Neural cell (in vitro differentiated cells): ENCODE results near the gene VSTM2B. TPM values are rescaled to one million over a fixed set of nuclear protein-coding genes. Genes with fewer than 3 reads are reported as not detected.

Experiments
- H2AFZ ChIP-seq: fragments of 200-600, 300-800 bp; sonication (generic), shearing (Covaris generic); 2 replicates; pipeline ENCODE4 v1.6.0; 2014; ENCODE audit warnings: low read depth, mild to moderate bottlenecking, antibody characterized with exemption, low read length, moderate library complexity
- H3F3A ChIP-seq: fragments of 200-600 bp; shearing (Covaris generic); 2 replicates; pipeline ENCODE4 v1.6.1; 2016; ENCODE audit warnings: mild to moderate bottlenecking, moderate library complexity, mixed read lengths, antibody characterized with exemption, low read length; ENCODE audit not compliant: insufficient read depth, poor library complexity, severe bottlenecking
- H3K27ac ChIP-seq: fragments of 200-600, 300-800 bp; sonication (generic), shearing (Covaris generic); 2 replicates; pipeline ENCODE4 v1.5.1; 2014; ENCODE audit warnings: mild to moderate bottlenecking, low read length, moderate library complexity
- H3K27me3 ChIP-seq: fragments of 300-800, 200-600 bp; sonication (generic), shearing (Covaris generic); 2 replicates; pipeline ENCODE4 v1.6.0; 2014; ENCODE audit warnings: mild to moderate bottlenecking, low read depth, low read length, moderate library complexity; ENCODE audit not compliant: insufficient read depth
- H3K36me3 ChIP-seq: fragments of 300-800, 200-600 bp; sonication (generic), shearing (Covaris generic); 2 replicates; pipeline ENCODE4 v1.5.1; 2014; ENCODE audit warnings: mild to moderate bottlenecking, antibody characterized with exemption, low read length, moderate library complexity; ENCODE audit not compliant: insufficient read depth
- H3K4me2 ChIP-seq: fragments of 300-800, 200-600 bp; sonication (generic), shearing (Covaris generic); 2 replicates; pipeline ENCODE4 v1.6.0; 2014; ENCODE audit warnings: mild to moderate bottlenecking, low read length
- H3K4me3 ChIP-seq: fragments of 300-800, 200-600 bp; sonication (generic), shearing (Covaris generic); 2 replicates; pipeline ENCODE4 v1.5.1; 2014; ENCODE audit warnings: mild to moderate bottlenecking, low read length, moderate library complexity
- H3K79me2 ChIP-seq: fragments of 200-600 bp; shearing (Covaris generic); replicated peaks from 2 replicates; pipeline ENCODE4 v1.6.0; 2014; ENCODE audit warnings: mild to moderate bottlenecking, low read length, moderate library complexity; ENCODE audit not compliant: insufficient read depth
- H3K9ac ChIP-seq: fragments of 300-800, 200-600 bp; sonication (generic), shearing (Covaris generic); 2 replicates; pipeline ENCODE4 v1.6.1; 2016; ENCODE audit warnings: mild to moderate bottlenecking, low read length, mixed read lengths
- H3K9me2 ChIP-seq: fragments of 200-600 bp; shearing (Covaris generic); 2 replicates; pipeline ENCODE4 v1.6.1; 2016; ENCODE audit warnings: mild to moderate bottlenecking, low read length, mixed read lengths; ENCODE audit not compliant: insufficient read depth
- H3K9me3 ChIP-seq: fragments of 200-600, 300-800 bp; sonication (generic), shearing (Covaris generic); 2 replicates; pipeline ENCODE4 v1.6.1; 2016; ENCODE audit warnings: mild to moderate bottlenecking, mixed run types, low read length, moderate library complexity, mixed read lengths
- H4K20me1 ChIP-seq: fragments of 200-600 bp; shearing (Covaris generic); 2 replicates; pipeline ENCODE4 v1.6.1; 2016; ENCODE audit warnings: mild to moderate bottlenecking, mixed run types; ENCODE audit not compliant: insufficient read depth
- EP300 ChIP-seq: fragments of 450-650 bp; conservative IDR thresholded peaks from 2 replicates; pipeline ENCODE4 v1.6.1; 2014; ENCODE audit warnings: antibody characterized with exemption, mild to moderate bottlenecking, moderate library complexity; ENCODE audit not compliant: poor library complexity, severe bottlenecking
- EZH2 ChIP-seq: fragments of 200-600, 300-800 bp; shearing (Covaris generic), sonication (generic); IDR thresholded peaks from 2 replicates; pipeline ENCODE4 v1.6.1; 2014; ENCODE audit warnings: antibody characterized with exemption, low read length, borderline replicate concordance, mild to moderate bottlenecking; ENCODE audit not compliant: insufficient read depth, poor library complexity, severe bottlenecking
- MXI1 ChIP-seq: fragments of 450-650 bp; conservative IDR thresholded peaks from 2 replicates; pipeline ENCODE4 v1.6.1; 2014; ENCODE audit warnings: antibody characterized with exemption, mild to moderate bottlenecking; ENCODE audit not compliant: poor library complexity, severe bottlenecking
- POLR2AphosphoS5 ChIP-seq: IDR thresholded peaks from 2 replicates; pipeline ENCODE4 v1.6.1; 2012
- RAD21 ChIP-seq: fragments of 450-650 bp; conservative IDR thresholded peaks from 2 replicates; pipeline ENCODE4 v1.6.1; 2014; ENCODE audit warnings: antibody characterized with exemption, mild to moderate bottlenecking, moderate library complexity
- SMC3 ChIP-seq: fragments of 450-650 bp; conservative IDR thresholded peaks from 2 replicates; pipeline ENCODE4 v1.6.1; 2014; ENCODE audit warnings: antibody characterized with exemption, mild to moderate bottlenecking, moderate library complexity; ENCODE audit not compliant: poor library complexity
- TAF1 ChIP-seq: IDR thresholded peaks from 2 replicates; pipeline ENCODE4 v1.6.1; 2012; ENCODE audit warnings: low read depth
- polyA plus RNA-seq: library from polyadenylated mRNA; depleted of rRNA; stranded (reverse); fragments of >200 nt; gene quantifications from 2 replicates; pipeline ENCODE4 v1.2.3, GENCODE V29; 2014
- TF ChIP-seq, protein P1 (sequence below): fragments of 450-650 bp; IDR thresholded peaks from 2 replicates; pipeline ENCODE4 v1.5.1; 2014; ENCODE audit warnings: antibody characterized with exemption, mild to moderate bottlenecking, moderate library complexity; ENCODE audit not compliant: poor library complexity, severe bottlenecking
- TF ChIP-seq, protein P2 (sequence below): IDR thresholded peaks from 2 replicates; pipeline ENCODE4 v1.6.1; 2012; ENCODE audit warnings: borderline replicate concordance

The VSTM2B gene
- polyA plus RNA-seq, 1 donor from 2014 or later = 24.4 TPM

DNA sequence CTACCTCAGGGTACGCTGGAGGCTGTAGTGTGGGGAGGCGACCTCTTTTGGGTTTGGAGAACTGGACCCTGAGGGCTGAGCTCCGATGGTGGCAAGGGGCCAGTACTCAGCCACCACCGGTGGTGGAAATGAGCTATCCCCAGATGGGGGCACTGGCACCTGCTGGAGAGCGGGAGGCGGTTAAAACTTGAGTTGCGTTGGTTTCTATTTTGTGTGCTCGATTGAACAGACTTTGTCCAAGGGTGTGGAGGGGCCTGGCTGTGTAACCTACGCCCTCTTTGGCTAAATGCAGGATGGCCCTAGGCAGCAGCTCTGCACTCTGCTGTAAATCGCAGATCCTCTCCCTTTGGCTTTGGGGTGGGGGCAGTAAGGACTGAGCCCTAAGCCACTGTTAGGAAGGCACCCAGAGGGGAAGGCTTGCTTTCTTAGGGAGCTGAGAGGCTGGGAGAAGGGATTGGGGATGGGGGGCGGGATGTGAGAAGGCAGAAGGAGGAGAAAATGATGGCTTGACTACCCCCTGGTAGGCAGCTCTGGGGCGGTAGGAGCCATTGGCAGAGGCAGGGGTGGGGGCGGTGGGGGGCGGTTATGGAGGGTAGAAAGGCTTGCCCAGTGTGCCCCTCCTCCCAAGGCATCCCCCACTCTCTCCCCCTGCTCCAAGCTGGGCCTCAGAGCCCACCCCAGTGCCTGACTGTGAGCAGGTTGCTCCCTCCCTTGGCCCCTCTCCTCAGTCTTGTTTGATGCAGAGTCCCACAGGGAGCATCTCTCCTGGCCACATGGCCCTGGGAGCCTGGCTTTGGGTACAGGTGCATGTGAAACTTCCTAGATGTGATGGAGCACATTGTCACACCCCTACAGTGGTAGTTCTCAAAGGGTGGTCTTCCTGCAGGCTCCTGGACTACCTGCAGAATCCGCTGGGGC, 5.0 kb downstream of the VSTM2B start:
- Histone ChIP-seq H3K9me2 (no peaks in the 10 kb centered on the region), H3K27me3 (peaks cover 44% of the 10 kb centered on the region), H2AFZ (no peak overlapping the region), H3K4me2 (no peak overlapping the region), H4K20me1 (no peaks in the 10 kb centered on the region), H3K36me3 (no peaks in the 10 kb centered on the region), H3K9ac (no peak overlapping the region), H3K4me3 (peak overlapping the region; percentile 83), H3F3A (no peaks in the 10 kb centered on the region), H3K9me3 (peaks cover 3% of the 10 kb centered on the region), H3K27ac (no peak overlapping the region), H3K79me2 (no peaks in the 10 kb centered on the region)
- TF ChIP-seq RAD21 = no peak
- no peak for TF ChIP-seq POLR2AphosphoS5
- no peak for TF ChIP-seq SMC3
- TF ChIP-seq EP300 = no peak
- TF ChIP-seq EZH2 = no peak
- TF ChIP-seq, protein P1, sequence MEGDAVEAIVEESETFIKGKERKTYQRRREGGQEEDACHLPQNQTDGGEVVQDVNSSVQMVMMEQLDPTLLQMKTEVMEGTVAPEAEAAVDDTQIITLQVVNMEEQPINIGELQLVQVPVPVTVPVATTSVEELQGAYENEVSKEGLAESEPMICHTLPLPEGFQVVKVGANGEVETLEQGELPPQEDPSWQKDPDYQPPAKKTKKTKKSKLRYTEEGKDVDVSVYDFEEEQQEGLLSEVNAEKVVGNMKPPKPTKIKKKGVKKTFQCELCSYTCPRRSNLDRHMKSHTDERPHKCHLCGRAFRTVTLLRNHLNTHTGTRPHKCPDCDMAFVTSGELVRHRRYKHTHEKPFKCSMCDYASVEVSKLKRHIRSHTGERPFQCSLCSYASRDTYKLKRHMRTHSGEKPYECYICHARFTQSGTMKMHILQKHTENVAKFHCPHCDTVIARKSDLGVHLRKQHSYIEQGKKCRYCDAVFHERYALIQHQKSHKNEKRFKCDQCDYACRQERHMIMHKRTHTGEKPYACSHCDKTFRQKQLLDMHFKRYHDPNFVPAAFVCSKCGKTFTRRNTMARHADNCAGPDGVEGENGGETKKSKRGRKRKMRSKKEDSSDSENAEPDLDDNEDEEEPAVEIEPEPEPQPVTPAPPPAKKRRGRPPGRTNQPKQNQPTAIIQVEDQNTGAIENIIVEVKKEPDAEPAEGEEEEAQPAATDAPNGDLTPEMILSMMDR = no peak
- TF ChIP-seq, protein P2, sequence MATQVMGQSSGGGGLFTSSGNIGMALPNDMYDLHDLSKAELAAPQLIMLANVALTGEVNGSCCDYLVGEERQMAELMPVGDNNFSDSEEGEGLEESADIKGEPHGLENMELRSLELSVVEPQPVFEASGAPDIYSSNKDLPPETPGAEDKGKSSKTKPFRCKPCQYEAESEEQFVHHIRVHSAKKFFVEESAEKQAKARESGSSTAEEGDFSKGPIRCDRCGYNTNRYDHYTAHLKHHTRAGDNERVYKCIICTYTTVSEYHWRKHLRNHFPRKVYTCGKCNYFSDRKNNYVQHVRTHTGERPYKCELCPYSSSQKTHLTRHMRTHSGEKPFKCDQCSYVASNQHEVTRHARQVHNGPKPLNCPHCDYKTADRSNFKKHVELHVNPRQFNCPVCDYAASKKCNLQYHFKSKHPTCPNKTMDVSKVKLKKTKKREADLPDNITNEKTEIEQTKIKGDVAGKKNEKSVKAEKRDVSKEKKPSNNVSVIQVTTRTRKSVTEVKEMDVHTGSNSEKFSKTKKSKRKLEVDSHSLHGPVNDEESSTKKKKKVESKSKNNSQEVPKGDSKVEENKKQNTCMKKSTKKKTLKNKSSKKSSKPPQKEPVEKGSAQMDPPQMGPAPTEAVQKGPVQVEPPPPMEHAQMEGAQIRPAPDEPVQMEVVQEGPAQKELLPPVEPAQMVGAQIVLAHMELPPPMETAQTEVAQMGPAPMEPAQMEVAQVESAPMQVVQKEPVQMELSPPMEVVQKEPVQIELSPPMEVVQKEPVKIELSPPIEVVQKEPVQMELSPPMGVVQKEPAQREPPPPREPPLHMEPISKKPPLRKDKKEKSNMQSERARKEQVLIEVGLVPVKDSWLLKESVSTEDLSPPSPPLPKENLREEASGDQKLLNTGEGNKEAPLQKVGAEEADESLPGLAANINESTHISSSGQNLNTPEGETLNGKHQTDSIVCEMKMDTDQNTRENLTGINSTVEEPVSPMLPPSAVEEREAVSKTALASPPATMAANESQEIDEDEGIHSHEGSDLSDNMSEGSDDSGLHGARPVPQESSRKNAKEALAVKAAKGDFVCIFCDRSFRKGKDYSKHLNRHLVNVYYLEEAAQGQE = no peak
- no peak for TF ChIP-seq TAF1
- TF ChIP-seq MXI1 = no peak

DNA sequence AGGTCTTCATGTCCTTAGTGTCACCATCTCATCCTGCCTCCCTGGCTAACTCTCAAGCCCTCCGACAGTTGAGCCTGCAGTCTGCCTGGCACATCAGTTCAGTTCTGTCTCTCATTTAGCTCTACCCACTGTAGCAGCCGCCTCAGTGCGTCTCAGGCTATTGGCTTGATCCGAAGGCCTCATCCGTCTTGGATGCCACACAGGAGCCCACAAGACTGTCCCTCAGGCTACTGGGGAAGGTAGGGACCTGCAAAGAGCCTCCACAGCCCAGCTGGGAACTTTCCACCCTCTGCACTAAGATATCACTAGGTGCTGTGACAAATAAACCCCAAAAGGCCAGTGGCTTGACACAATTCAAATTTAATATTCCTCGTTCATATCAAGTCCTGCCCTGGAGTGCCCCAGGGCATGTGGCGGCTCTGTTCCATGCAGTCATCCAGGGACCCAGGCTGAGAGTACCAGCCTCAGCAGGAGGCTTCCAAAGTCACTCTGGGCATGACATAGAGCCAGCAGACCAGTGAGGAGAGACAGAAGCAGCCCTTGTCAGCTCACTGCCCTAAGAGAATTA, 5.7 kb downstream of the VSTM2B start:
- no peaks in the 10 kb centered on the region for H3K36me3 ChIP-seq
- H3K9me2 ChIP-seq = no peaks in the 10 kb centered on the region
- no peak overlapping the region for H2AFZ ChIP-seq
- no peaks in the 10 kb centered on the region for H3K79me2 ChIP-seq
- peaks cover 40% of the 10 kb centered on the region for H3K27me3 ChIP-seq
- H3K9me3 ChIP-seq = peaks cover 3% of the 10 kb centered on the region
- H3K27ac ChIP-seq = no peak overlapping the region
- no peak for TF ChIP-seq EZH2
- TF ChIP-seq SMC3 = no peak
- TF ChIP-seq MXI1 = no peak
- no peak for TF ChIP-seq POLR2AphosphoS5
- TF ChIP-seq, protein P2 = no peak
- TF ChIP-seq, protein P1 = no peak
- no peak for TF ChIP-seq TAF1
- TF ChIP-seq EP300 = no peak
- TF ChIP-seq RAD21 = no peak
- no peaks in the 10 kb centered on the region for H4K20me1 ChIP-seq
- H3K9ac ChIP-seq = no peak overlapping the region
- H3K4me3 ChIP-seq = no peak overlapping the region
- H3K4me2 ChIP-seq = no peak overlapping the region
- no peaks in the 10 kb centered on the region for H3F3A ChIP-seq
